ENCODE measurements around the gene GFPT2.

DNA sequence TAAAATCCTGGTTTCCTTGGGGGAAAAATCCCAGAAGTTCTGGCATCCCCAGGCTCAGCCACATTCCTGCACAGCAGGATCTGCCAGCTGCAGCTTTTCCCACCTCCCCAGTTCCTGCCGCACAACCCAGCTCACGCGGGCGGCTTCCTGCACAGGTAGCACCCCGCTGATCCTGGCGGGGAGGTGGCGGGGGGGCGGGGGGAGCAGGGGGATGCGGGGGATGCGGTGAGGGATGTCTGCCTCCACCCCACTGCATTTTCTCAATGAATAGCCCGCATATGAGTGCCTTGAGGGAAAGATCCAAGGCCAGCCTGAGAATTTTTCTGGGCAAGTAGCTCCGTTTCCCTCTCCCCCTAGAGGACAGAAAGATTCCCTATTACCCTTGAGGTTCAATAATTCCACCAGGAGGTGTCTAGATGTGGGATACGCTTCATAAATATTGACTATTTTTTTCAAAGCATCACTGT, 21.1 kb downstream of the GFPT2 start:
- TF ChIP-seq, protein P1, sequence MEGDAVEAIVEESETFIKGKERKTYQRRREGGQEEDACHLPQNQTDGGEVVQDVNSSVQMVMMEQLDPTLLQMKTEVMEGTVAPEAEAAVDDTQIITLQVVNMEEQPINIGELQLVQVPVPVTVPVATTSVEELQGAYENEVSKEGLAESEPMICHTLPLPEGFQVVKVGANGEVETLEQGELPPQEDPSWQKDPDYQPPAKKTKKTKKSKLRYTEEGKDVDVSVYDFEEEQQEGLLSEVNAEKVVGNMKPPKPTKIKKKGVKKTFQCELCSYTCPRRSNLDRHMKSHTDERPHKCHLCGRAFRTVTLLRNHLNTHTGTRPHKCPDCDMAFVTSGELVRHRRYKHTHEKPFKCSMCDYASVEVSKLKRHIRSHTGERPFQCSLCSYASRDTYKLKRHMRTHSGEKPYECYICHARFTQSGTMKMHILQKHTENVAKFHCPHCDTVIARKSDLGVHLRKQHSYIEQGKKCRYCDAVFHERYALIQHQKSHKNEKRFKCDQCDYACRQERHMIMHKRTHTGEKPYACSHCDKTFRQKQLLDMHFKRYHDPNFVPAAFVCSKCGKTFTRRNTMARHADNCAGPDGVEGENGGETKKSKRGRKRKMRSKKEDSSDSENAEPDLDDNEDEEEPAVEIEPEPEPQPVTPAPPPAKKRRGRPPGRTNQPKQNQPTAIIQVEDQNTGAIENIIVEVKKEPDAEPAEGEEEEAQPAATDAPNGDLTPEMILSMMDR (IDR thresholded peaks at IDR 0.05 in 2 of 3, conservative IDR thresholded peaks at IDR 0.05 in 1 of 3; ENCODE audit: control insufficient read depth in 2 of 3, extremely low read depth in 1 of 3, insufficient read depth in 1 of 3, low read depth in 3 of 3, low read length in 3 of 3), result no peak
- no peak for TF ChIP-seq POLR2AphosphoS5 (IDR thresholded peaks at IDR 0.05; ENCODE audit: low read length)
- TF ChIP-seq EZH2 (IDR thresholded peaks at IDR 0.05; ENCODE audit: borderline replicate concordance, control insufficient read depth, low read depth, low read length), result no peak
- no peak for TF ChIP-seq POLR2A (IDR thresholded peaks at IDR 0.05; ENCODE audit: low read depth, low read length)
- no peak for TF ChIP-seq CHD2 (IDR thresholded peaks at IDR 0.05; ENCODE audit: borderline replicate concordance, low read depth, low read length)

Measured in GM12878 (cell line).